ENCODE measurements around the gene ANGPT4. TPM values are rescaled to one million over a fixed set of nuclear protein-coding genes. Genes with fewer than 3 reads are reported as not detected.

The ANGPT4 gene
- polyA plus RNA-seq, 1 experiment, result not detected

GRCh38 chr20:821731-822065 is 94.4 kb downstream of the ANGPT4 start:
- ChIA-PET POLR2A (no interaction called here), CTCF (interaction anchor here (9.6 kb wide), 1 partner anchor 134 kb away, joined by 318 read pairs; no protein-coding TSS in a partner anchor)
- TF ChIP-seq CTCF (IDR thresholded peaks at IDR 0.05; ENCODE audit: insufficient read depth, low read depth, low read length), result no peak
- Histone ChIP-seq H3K36me3 (ENCODE audit: control insufficient read depth, insufficient read depth, low read length) (no peaks in the 10 kb centered on the region), H3K4me3 (ENCODE audit: low read depth, low read length) (no peak overlapping the region), H3K27me3 (ENCODE audit: control insufficient read depth, insufficient read depth, low read length) (no peaks in the 10 kb centered on the region)
- no peak for DNase-seq (ENCODE audit: low read depth)

GRCh38 chr20:821046-821730 is 94.9 kb downstream of the ANGPT4 start:
- ChIA-PET CTCF (interaction anchor here (9.6 kb wide), 1 partner anchor 134 kb away, joined by 318 read pairs; no protein-coding TSS in a partner anchor), POLR2A (no interaction called here)
- H3K27me3 ChIP-seq (ENCODE audit: control insufficient read depth, insufficient read depth, low read length), result no peaks in the 10 kb centered on the region
- no peak for DNase-seq (ENCODE audit: low read depth)
- TF ChIP-seq CTCF (IDR thresholded peaks at IDR 0.05; ENCODE audit: insufficient read depth, low read depth, low read length), result no peak
- no peaks in the 10 kb centered on the region for H3K36me3 ChIP-seq (ENCODE audit: control insufficient read depth, insufficient read depth, low read length)
- no peak overlapping the region for H3K4me3 ChIP-seq (ENCODE audit: low read depth, low read length)

GRCh38 chr20:820323-820953 is 95.7 kb downstream of the ANGPT4 start:
- Histone ChIP-seq H3K36me3 (ENCODE audit: control insufficient read depth, insufficient read depth, low read length) (no peaks in the 10 kb centered on the region), H3K4me3 (ENCODE audit: low read depth, low read length) (no peak overlapping the region), H3K27me3 (ENCODE audit: control insufficient read depth, insufficient read depth, low read length) (no peaks in the 10 kb centered on the region)
- TF ChIP-seq CTCF (IDR thresholded peaks at IDR 0.05; ENCODE audit: insufficient read depth, low read depth, low read length), result no peak
- no peak for DNase-seq (ENCODE audit: low read depth)
- ChIA-PET CTCF (interaction anchor here (0.7 to 9.6 kb wide), 2 partner anchors 32 to 135 kb away, joined by 3 to 318 read pairs; no protein-coding TSS in a partner anchor), POLR2A (no interaction called here)

Other genes starting within 250 kb of the ANGPT4 start
- gene SCRT2, start 240.5 kb downstream of the ANGPT4 start, polyA plus RNA-seq (2011; rRNA removed), result not detected in 2 replicates
- not detected in 2 replicates for gene SLC52A3, start 147.8 kb downstream of the ANGPT4 start, polyA plus RNA-seq (2011; rRNA removed)
- gene FAM110A, start 82.6 kb downstream of the ANGPT4 start, polyA plus RNA-seq (2011; rRNA removed), result 2.9 and 4.2 TPM in 2 replicates
- gene RSPO4, start 86.0 kb upstream of the ANGPT4 start, polyA plus RNA-seq (2011; rRNA removed), result 0.32 and 0.52 TPM in 2 replicates
- gene PSMF1, start 202.3 kb upstream of the ANGPT4 start, polyA plus RNA-seq (2011; rRNA removed), result 87.5 and 154 TPM in 2 replicates